Measurements from ENCODE around the gene ITGAL.

DNA sequence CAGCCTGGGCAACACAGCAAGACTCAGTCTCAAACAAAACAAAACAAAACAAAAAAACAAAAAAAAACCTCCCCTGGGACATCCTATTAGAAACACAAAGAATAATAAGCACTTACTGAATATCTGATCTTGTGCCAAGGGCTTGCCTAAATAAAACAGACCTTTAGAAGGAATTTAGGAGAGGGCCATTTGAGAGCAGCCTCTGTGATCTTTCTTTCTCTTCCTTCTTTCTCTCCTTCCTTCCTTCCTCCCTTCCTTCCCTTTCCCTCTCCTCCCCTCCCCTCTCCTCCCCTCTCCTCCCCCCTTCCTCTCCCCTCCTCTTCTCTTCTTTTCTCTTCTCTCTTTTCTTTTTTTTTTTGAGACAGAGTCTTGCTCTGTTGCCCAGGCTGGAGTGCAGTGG is 12.3 kb downstream of the ITGAL start:
- TF ChIP-seq, protein P1, sequence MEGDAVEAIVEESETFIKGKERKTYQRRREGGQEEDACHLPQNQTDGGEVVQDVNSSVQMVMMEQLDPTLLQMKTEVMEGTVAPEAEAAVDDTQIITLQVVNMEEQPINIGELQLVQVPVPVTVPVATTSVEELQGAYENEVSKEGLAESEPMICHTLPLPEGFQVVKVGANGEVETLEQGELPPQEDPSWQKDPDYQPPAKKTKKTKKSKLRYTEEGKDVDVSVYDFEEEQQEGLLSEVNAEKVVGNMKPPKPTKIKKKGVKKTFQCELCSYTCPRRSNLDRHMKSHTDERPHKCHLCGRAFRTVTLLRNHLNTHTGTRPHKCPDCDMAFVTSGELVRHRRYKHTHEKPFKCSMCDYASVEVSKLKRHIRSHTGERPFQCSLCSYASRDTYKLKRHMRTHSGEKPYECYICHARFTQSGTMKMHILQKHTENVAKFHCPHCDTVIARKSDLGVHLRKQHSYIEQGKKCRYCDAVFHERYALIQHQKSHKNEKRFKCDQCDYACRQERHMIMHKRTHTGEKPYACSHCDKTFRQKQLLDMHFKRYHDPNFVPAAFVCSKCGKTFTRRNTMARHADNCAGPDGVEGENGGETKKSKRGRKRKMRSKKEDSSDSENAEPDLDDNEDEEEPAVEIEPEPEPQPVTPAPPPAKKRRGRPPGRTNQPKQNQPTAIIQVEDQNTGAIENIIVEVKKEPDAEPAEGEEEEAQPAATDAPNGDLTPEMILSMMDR (IDR thresholded peaks at IDR 0.05): no peak
- no peak for TF ChIP-seq POLR2A (IDR thresholded peaks at IDR 0.05)
